ENCODE data around the gene MAGI1.
"Not testable (repeated sequence)": the region's sequence is repeated elsewhere in the genome, so short reads cannot be mapped to it uniquely, and the experiment has no call there.

The MAGI1 gene

GRCh38 chr3:66033241-66034138, 5.2 kb downstream of the MAGI1 start:
- Mint-ChIP-seq H3K27ac (no peak overlapping the region), H3K36me3 (peaks cover 0 to 3% of the 10 kb centered on the region in 2 donors), H3K4me3 (no peak overlapping the region), H3K9me3 (peaks cover 0 to 4% of the 10 kb centered on the region in 2 donors), H3K27me3 (peaks cover 38 to 41% of the 10 kb centered on the region in 2 donors), H3K4me1 (peaks cover 9 to 16% of the 10 kb centered on the region in 2 donors)
- ATAC-seq (replicated peaks) (no peak), DNase-seq (no peak)

GRCh38 chr3:66031102-66031698, 7.5 kb downstream of the MAGI1 start:
- Mint-ChIP-seq H3K4me3 (no peak overlapping the region), H3K36me3 (no peaks in the 10 kb centered on the region), H3K27ac (no peak overlapping the region), H3K27me3 (peaks cover 23 to 24% of the 10 kb centered on the region in 2 donors), H3K9me3 (peaks cover 0 to 4% of the 10 kb centered on the region in 2 donors), H3K4me1 (no peaks in the 10 kb centered on the region)
- DNase-seq, result no peak
- no peak for ATAC-seq (replicated peaks)

GRCh38 chr3:66029443-66029842, 9.3 kb downstream of the MAGI1 start:
- DNase-seq (no peak), ATAC-seq (replicated peaks) (no peak)
- Mint-ChIP-seq H3K27me3 (peaks cover 8 to 14% of the 10 kb centered on the region in 2 donors), H3K4me1 (no peaks in the 10 kb centered on the region), H3K27ac (no peak overlapping the region), H3K36me3 (no peaks in the 10 kb centered on the region), H3K9me3 (peaks cover 0 to 3% of the 10 kb centered on the region in 2 donors), H3K4me3 (no peak overlapping the region)

GRCh38 chr3:66029014-66029413, 9.7 kb downstream of the MAGI1 start:
- Mint-ChIP-seq H3K27me3 (peaks cover 5 to 14% of the 10 kb centered on the region in 2 donors), H3K27ac (no peak overlapping the region), H3K4me1 (no peaks in the 10 kb centered on the region), H3K4me3 (no peak overlapping the region), H3K9me3 (peaks cover 0 to 3% of the 10 kb centered on the region in 2 donors), H3K36me3 (no peaks in the 10 kb centered on the region)
- ATAC-seq (replicated peaks) (no peak), DNase-seq (no peak)

- no peak overlapping the region for H3K27ac Mint-ChIP-seq
- no peaks in the 10 kb centered on the region for H3K4me1 Mint-ChIP-seq
- H3K36me3 Mint-ChIP-seq, result no peaks in the 10 kb centered on the region
- H3K4me3 Mint-ChIP-seq, result no peak overlapping the region
- peaks cover 5 to 14% of the 10 kb centered on the region in 2 donors for H3K27me3 Mint-ChIP-seq
- DNase-seq (no peak), ATAC-seq (replicated peaks) (no peak)
- peaks cover 0 to 3% of the 10 kb centered on the region in 2 donors for H3K9me3 Mint-ChIP-seq
Observed at GRCh38 chr3:66028457-66028856, 10.3 kb downstream of the MAGI1 start.

GRCh38 chr3:66027099-66027498, 11.6 kb downstream of the MAGI1 start:
- not testable (repeated sequence) for H3K9me3 Mint-ChIP-seq; H3K36me3 Mint-ChIP-seq; H3K4me3 Mint-ChIP-seq; ATAC-seq (replicated peaks); H3K4me1 Mint-ChIP-seq; DNase-seq; H3K27ac Mint-ChIP-seq
- peaks cover 5 to 15% of the 10 kb centered on the region in 2 donors for H3K27me3 Mint-ChIP-seq

- no peaks in the 10 kb centered on the region for H3K36me3 Mint-ChIP-seq
Observed at GRCh38 chr3:66023738-66024385, 14.9 kb downstream of the MAGI1 start.

GRCh38 chr3:66023229-66023628, 15.5 kb downstream of the MAGI1 start:
- ATAC-seq (replicated peaks), result no peak
- Mint-ChIP-seq H3K4me1 (no peaks in the 10 kb centered on the region), H3K27me3 (peaks cover 5 to 10% of the 10 kb centered on the region in 2 donors), H3K9me3 (peaks cover 0 to 2% of the 10 kb centered on the region in 2 donors), H3K4me3 (no peak overlapping the region), H3K36me3 (no peaks in the 10 kb centered on the region), H3K27ac (no peak overlapping the region)
- no peak for DNase-seq

More at GRCh38 chr3:66023738-66024385, 14.9 kb downstream of the MAGI1 start:
- H3K9me3 Mint-ChIP-seq, result peaks cover 0 to 2% of the 10 kb centered on the region in 2 donors
- peaks cover 5 to 13% of the 10 kb centered on the region in 2 donors for H3K27me3 Mint-ChIP-seq
- no peak for DNase-seq
- H3K4me3 Mint-ChIP-seq, result no peak overlapping the region
- ATAC-seq (replicated peaks), result no peak
- no peaks in the 10 kb centered on the region for H3K4me1 Mint-ChIP-seq
- H3K27ac Mint-ChIP-seq, result no peak overlapping the region

GRCh38 chr3:66021731-66022131, 17.0 kb downstream of the MAGI1 start:
- H3K9me3 Mint-ChIP-seq, result peaks cover 0 to 2% of the 10 kb centered on the region in 2 donors

GRCh38 chr3:66019896-66020295, 18.8 kb downstream of the MAGI1 start:
- H3K9me3 Mint-ChIP-seq, result no peaks in the 10 kb centered on the region
- H3K27ac Mint-ChIP-seq, result no peak overlapping the region
- no peaks in the 10 kb centered on the region for H3K36me3 Mint-ChIP-seq
- H3K4me1 Mint-ChIP-seq, result no peaks in the 10 kb centered on the region
- H3K4me3 Mint-ChIP-seq, result no peak overlapping the region
- no peak for ATAC-seq (replicated peaks)
- peaks cover 0 to 5% of the 10 kb centered on the region in 2 donors for H3K27me3 Mint-ChIP-seq
- no peak for DNase-seq

More at GRCh38 chr3:66021731-66022131, 17.0 kb downstream of the MAGI1 start:
- ATAC-seq (replicated peaks) (no peak), DNase-seq (no peak)
- no peaks in the 10 kb centered on the region for H3K36me3 Mint-ChIP-seq
- no peak overlapping the region for H3K27ac Mint-ChIP-seq
- H3K4me1 Mint-ChIP-seq, result no peaks in the 10 kb centered on the region
- H3K27me3 Mint-ChIP-seq, result peaks cover 5% of the 10 kb centered on the region in 2 donors
- no peak overlapping the region for H3K4me3 Mint-ChIP-seq

GRCh38 chr3:66018057-66019033, 20.4 kb downstream of the MAGI1 start:
- no peaks in the 10 kb centered on the region for H3K9me3 Mint-ChIP-seq
- no peak overlapping the region for H3K4me3 Mint-ChIP-seq
- ATAC-seq (replicated peaks), result no peak
- no peaks in the 10 kb centered on the region for H3K36me3 Mint-ChIP-seq
- peaks cover 0 to 5% of the 10 kb centered on the region in 2 donors for H3K27me3 Mint-ChIP-seq
- no peak for DNase-seq
- H3K27ac Mint-ChIP-seq, result no peak overlapping the region
- H3K4me1 Mint-ChIP-seq, result no peaks in the 10 kb centered on the region

GRCh38 chr3:66017591-66017990, 21.1 kb downstream of the MAGI1 start:
- Mint-ChIP-seq H3K27ac (no peak overlapping the region), H3K4me1 (no peaks in the 10 kb centered on the region), H3K27me3 (peaks cover 0 to 5% of the 10 kb centered on the region in 2 donors), H3K9me3 (no peaks in the 10 kb centered on the region), H3K4me3 (no peak overlapping the region), H3K36me3 (no peaks in the 10 kb centered on the region)
- ATAC-seq (replicated peaks) (no peak), DNase-seq (no peak)

- Mint-ChIP-seq H3K27ac (no peak overlapping the region), H3K27me3 (peaks cover 0 to 4% of the 10 kb centered on the region in 2 donors), H3K4me1 (no peaks in the 10 kb centered on the region), H3K36me3 (no peaks in the 10 kb centered on the region), H3K4me3 (no peak overlapping the region), H3K9me3 (no peaks in the 10 kb centered on the region)
- ATAC-seq (replicated peaks) (no peak), DNase-seq (no peak)
Observed at GRCh38 chr3:66017084-66017483, 21.6 kb downstream of the MAGI1 start.
